ENCODE data around the gene SUGCT. TPM values are rescaled to one million over a fixed set of nuclear protein-coding genes. Genes with fewer than 3 reads are reported as not detected.

The SUGCT gene
- total RNA-seq, 1 experiment from 2014 or later, result 1.6 TPM

DNA sequence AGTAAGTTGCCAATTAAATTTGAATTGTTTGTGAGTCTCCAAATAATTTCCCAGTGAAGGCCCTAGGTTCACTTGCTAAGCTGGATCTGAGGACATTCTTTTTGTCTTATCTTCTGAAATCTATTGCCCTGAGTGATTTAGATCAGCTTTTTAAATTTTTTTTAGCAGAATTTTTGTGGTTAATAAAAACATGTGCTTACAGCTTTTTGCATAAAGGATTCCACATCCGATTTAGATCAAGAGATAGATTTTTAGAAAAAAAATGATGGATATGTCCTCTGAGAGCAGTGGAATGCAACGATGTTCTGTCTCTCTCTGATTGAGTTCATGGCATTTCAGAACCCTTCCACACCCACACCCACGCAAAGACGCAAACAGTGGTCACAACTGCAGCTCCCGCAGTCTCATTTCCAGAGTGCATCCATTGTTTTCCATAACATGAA lies 358.8 kb downstream of the SUGCT start:
- TF ChIP-seq, protein P1, sequence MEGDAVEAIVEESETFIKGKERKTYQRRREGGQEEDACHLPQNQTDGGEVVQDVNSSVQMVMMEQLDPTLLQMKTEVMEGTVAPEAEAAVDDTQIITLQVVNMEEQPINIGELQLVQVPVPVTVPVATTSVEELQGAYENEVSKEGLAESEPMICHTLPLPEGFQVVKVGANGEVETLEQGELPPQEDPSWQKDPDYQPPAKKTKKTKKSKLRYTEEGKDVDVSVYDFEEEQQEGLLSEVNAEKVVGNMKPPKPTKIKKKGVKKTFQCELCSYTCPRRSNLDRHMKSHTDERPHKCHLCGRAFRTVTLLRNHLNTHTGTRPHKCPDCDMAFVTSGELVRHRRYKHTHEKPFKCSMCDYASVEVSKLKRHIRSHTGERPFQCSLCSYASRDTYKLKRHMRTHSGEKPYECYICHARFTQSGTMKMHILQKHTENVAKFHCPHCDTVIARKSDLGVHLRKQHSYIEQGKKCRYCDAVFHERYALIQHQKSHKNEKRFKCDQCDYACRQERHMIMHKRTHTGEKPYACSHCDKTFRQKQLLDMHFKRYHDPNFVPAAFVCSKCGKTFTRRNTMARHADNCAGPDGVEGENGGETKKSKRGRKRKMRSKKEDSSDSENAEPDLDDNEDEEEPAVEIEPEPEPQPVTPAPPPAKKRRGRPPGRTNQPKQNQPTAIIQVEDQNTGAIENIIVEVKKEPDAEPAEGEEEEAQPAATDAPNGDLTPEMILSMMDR (IDR thresholded peaks at IDR 0.05; ENCODE audit: unreplicated experiment), result no peak
- intact Hi-C loops (cut with micrococcal nuclease; ENCODE audit: unreplicated experiment), result no loop called here
- Mint-ChIP-seq H3K27ac (ENCODE audit: unreplicated experiment) (no peak overlapping the region), H3K4me3 (ENCODE audit: low read depth, unreplicated experiment) (no peak overlapping the region), H3K27me3 (ENCODE audit: unreplicated experiment) (no peaks in the 10 kb centered on the region), H3K36me3 (ENCODE audit: insufficient read depth, unreplicated experiment) (no peaks in the 10 kb centered on the region), H3K4me1 (ENCODE audit: low read depth, unreplicated experiment) (no peaks in the 10 kb centered on the region), H3K9me3 (ENCODE audit: low read depth, unreplicated experiment) (no peaks in the 10 kb centered on the region)
- DNase-seq, result no peak
- CTCF ChIA-PET, result no interaction called here
- no TSS peak for BruUV-seq (replicated peaks)

DNA sequence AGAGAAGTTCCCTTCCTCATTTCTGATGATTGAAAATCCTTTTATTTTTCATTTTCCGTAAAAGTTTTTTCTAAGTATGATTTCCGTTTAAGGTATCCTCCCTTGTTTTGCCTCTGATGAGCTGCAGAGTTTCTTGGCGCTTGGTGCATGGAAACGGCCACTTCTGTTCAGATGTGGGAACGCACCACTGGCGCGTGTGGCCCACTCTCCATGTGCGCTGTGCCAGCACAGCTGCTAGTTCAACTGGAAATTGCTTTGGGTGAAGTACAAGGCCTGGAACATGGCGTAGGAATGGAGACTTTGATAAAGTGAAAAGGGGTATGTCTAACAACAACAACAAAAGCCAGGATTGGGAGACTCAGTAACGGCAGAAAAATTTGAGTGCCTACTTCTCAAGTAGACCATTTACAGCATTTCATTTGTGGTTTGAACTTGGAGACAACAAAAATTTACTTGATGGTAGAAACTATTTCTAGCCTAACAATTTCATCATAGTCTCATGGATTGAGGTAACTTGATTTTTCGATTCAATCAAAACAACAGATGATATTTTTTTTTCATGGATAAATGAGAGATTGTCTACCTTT lies 364.2 kb downstream of the SUGCT start:
- Mint-ChIP-seq H3K36me3 (ENCODE audit: insufficient read depth, unreplicated experiment) (no peaks in the 10 kb centered on the region), H3K4me3 (ENCODE audit: low read depth, unreplicated experiment) (no peak overlapping the region), H3K9me3 (ENCODE audit: low read depth, unreplicated experiment) (no peaks in the 10 kb centered on the region), H3K4me1 (ENCODE audit: low read depth, unreplicated experiment) (no peaks in the 10 kb centered on the region), H3K27me3 (ENCODE audit: unreplicated experiment) (no peaks in the 10 kb centered on the region), H3K27ac (ENCODE audit: unreplicated experiment) (no peak overlapping the region)
- no TSS peak for BruUV-seq (replicated peaks)
- CTCF ChIA-PET, result no interaction called here
- TF ChIP-seq, protein P1 (IDR thresholded peaks at IDR 0.05; ENCODE audit: unreplicated experiment), result no peak
- DNase-seq, result no peak
- intact Hi-C loops (cut with micrococcal nuclease; ENCODE audit: unreplicated experiment), result no loop called here

DNA sequence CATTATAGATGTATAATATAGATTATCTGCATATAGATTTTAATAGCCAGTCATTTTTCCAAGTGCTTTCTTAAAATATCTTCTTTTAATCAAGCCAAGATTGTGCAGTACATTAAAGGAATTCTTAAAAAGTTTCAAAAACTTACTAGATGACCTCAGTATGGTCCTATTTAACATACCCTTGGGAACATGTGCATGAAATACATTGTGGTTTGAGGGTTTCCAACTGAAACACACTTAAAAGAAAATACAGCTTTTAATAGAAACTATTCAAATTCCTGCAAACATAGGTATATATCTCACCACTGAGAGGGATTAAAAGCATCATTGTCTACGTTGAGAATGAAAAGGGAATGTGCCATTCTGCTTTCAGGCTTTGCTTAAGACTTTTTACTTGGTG lies 364.9 kb downstream of the SUGCT start:
- H3K9me3 Mint-ChIP-seq (ENCODE audit: low read depth, unreplicated experiment), result no peaks in the 10 kb centered on the region
- TF ChIP-seq, protein P1 (IDR thresholded peaks at IDR 0.05; ENCODE audit: unreplicated experiment), result no peak
- intact Hi-C loops (cut with micrococcal nuclease; ENCODE audit: unreplicated experiment), result loop anchor here (10.0 kb wide), 1 partner anchor 1215 kb away; no protein-coding TSS in a partner anchor
- H3K27ac Mint-ChIP-seq (ENCODE audit: unreplicated experiment), result no peak overlapping the region
- CTCF ChIA-PET, result no interaction called here
- no peaks in the 10 kb centered on the region for H3K4me1 Mint-ChIP-seq (ENCODE audit: low read depth, unreplicated experiment)
- BruUV-seq (replicated peaks), result no TSS peak
- no peak overlapping the region for H3K4me3 Mint-ChIP-seq (ENCODE audit: low read depth, unreplicated experiment)
- no peak for DNase-seq
- H3K36me3 Mint-ChIP-seq (ENCODE audit: insufficient read depth, unreplicated experiment), result no peaks in the 10 kb centered on the region
- no peaks in the 10 kb centered on the region for H3K27me3 Mint-ChIP-seq (ENCODE audit: unreplicated experiment)

DNA sequence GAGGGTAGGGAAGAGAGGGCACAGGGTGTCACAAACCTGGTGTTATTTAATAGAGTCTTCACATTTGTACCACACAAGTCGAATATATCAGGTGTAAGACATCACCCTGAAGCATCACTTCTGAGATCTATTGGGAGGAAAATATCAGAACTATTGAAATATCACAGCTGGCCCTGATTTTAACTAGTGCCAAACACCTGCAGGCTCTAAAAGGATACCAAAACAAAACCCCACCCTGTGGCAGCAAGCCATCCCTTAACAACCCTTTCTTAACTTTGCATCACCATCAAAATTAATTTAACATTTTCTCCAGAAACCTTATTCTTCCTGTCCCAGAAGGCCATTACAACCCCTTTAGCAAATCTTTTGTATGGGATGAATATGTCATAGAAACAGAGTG lies 365.4 kb downstream of the SUGCT start:
- TF ChIP-seq, protein P1 (IDR thresholded peaks at IDR 0.05; ENCODE audit: unreplicated experiment), result no peak
- H3K9me3 Mint-ChIP-seq (ENCODE audit: low read depth, unreplicated experiment), result no peaks in the 10 kb centered on the region
- DNase-seq, result no peak
- no peak overlapping the region for H3K27ac Mint-ChIP-seq (ENCODE audit: unreplicated experiment)
- no TSS peak for BruUV-seq (replicated peaks)
- CTCF ChIA-PET, result interaction anchor here (0.5 kb wide), 1 partner anchor 575 kb away, joined by 3 read pairs; no protein-coding TSS in a partner anchor
- no peaks in the 10 kb centered on the region for H3K36me3 Mint-ChIP-seq (ENCODE audit: insufficient read depth, unreplicated experiment)
- no peaks in the 10 kb centered on the region for H3K4me1 Mint-ChIP-seq (ENCODE audit: low read depth, unreplicated experiment)
- H3K4me3 Mint-ChIP-seq (ENCODE audit: low read depth, unreplicated experiment), result no peak overlapping the region
- no peaks in the 10 kb centered on the region for H3K27me3 Mint-ChIP-seq (ENCODE audit: unreplicated experiment)
- intact Hi-C loops (cut with micrococcal nuclease; ENCODE audit: unreplicated experiment), result loop anchor here (10.0 kb wide), 1 partner anchor 1215 kb away; no protein-coding TSS in a partner anchor

Measured in Calu3 (cell line).